A549 (cell line): ENCODE data around the gene RBCK1.

Source experiments
- KDM1A ChIP-seq: fragments of 200-600 bp; sonication (generic); IDR thresholded peaks from 2 replicates; pipeline ENCODE4 v1.6.1; 2016; ENCODE audit warnings: low read depth, mild to moderate bottlenecking
- TF ChIP-seq, protein P1 (sequence below): fragments of >200 bp; sonication (Bioruptor Twin); formaldehyde crosslinking; IDR thresholded peaks from 3 replicates; pipeline ENCODE4 v1.5.1; 2016

DNA sequence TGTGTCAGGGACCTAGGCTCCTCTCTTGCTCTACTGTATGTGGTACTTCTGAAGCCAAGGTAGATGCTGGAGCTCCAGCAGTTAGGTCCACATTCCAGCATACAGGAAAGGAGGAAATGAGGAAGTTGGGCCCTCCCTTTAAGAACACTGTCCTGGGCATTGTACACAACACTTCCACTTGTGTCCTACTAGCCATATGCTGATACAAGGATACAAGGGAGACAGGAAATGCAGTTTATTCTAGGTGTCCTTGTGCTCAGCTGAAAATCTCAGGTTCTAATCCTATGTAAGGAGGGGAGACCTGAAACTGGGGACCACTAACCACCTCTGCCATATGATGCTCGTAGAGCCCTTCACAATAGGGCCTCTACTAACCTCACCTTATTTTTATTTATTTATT lies 23.4 kb upstream of the RBCK1 start:
- TF ChIP-seq, protein P1, sequence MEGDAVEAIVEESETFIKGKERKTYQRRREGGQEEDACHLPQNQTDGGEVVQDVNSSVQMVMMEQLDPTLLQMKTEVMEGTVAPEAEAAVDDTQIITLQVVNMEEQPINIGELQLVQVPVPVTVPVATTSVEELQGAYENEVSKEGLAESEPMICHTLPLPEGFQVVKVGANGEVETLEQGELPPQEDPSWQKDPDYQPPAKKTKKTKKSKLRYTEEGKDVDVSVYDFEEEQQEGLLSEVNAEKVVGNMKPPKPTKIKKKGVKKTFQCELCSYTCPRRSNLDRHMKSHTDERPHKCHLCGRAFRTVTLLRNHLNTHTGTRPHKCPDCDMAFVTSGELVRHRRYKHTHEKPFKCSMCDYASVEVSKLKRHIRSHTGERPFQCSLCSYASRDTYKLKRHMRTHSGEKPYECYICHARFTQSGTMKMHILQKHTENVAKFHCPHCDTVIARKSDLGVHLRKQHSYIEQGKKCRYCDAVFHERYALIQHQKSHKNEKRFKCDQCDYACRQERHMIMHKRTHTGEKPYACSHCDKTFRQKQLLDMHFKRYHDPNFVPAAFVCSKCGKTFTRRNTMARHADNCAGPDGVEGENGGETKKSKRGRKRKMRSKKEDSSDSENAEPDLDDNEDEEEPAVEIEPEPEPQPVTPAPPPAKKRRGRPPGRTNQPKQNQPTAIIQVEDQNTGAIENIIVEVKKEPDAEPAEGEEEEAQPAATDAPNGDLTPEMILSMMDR: no peak
- no peak for TF ChIP-seq KDM1A
